IMR-90 (cell line): Measurements from ENCODE around the gene PRKCA. TPM values are rescaled to one million over a fixed set of nuclear protein-coding genes. Genes with fewer than 3 reads are reported as not detected.

Source experiments
- ATAC-seq: fragments of 200-7000 bp; cut with Tn5 transposase; 2 replicates; pipeline ENCODE4 v1.9.1; 2020; ENCODE audit warnings: low read depth, mild to moderate bottlenecking, moderate library complexity
- BruUV-seq: library from RNA; stranded (reverse); fragments of 400-500 nt; replicated peaks from 2 replicates; lab custom pipeline; 2021; lab: Mats Ljungman, UMichigan
- CTCF ChIA-PET: fragments of 300-600 bp; formaldehyde crosslinking; extraction: SDS; loops from one replicate; lab custom pipeline; 2021; ENCODE audit warnings: antibody characterized with exemption; lab: Yijun Ruan, JAX
- POLR2A ChIA-PET: fragments of 300-600 bp; sonication (Branson Sonifier 250); formaldehyde crosslinking; loops from one replicate; lab custom pipeline; 2022; ENCODE audit warnings: antibody characterized with exemption; ENCODE audit not compliant: unreplicated experiment; lab: Charles Lee
- DNase-seq: peaks from one replicate; pipeline ENCODE4 v3.0.0; 2013
- H2AFZ ChIP-seq: replicated peaks from 2 replicates; pipeline ENCODE3; 2013; ENCODE audit warnings: low read length, mild to moderate bottlenecking; ENCODE audit not compliant: poor library complexity
- H2AK5ac ChIP-seq: 2 replicates; pipeline ENCODE4 v1.6.1; 2013; ENCODE audit warnings: low read depth, low read length, inconsistent platforms
- H2AK9ac ChIP-seq: replicated peaks from 2 replicates; pipeline ENCODE3; 2013; ENCODE audit warnings: mild to moderate bottlenecking, low read depth, low read length, moderate library complexity; ENCODE audit not compliant: poor library complexity
- H2BK120ac ChIP-seq: 2 replicates; pipeline ENCODE4 v1.6.1; 2013; ENCODE audit warnings: low read depth, low read length, inconsistent platforms
- H2BK15ac ChIP-seq: 3 replicates; pipeline ENCODE4 v1.6.1; 2013; ENCODE audit warnings: low read depth, low read length, inconsistent platforms
- H2BK20ac ChIP-seq: 2 replicates; pipeline ENCODE4 v1.6.1; 2013; ENCODE audit warnings: low read depth, mild to moderate bottlenecking, inconsistent platforms, low read length, moderate library complexity
- H2BK5ac ChIP-seq: 2 replicates; pipeline ENCODE4 v1.6.1; 2013; ENCODE audit warnings: mild to moderate bottlenecking, low read depth, low read length, inconsistent platforms; ENCODE audit not compliant: poor library complexity, severe bottlenecking
- H3K14ac ChIP-seq: replicated peaks from 2 replicates; pipeline ENCODE4 v1.6.1; 2013; ENCODE audit warnings: low read depth, low read length, inconsistent platforms
- H3K18ac ChIP-seq: 2 replicates; pipeline ENCODE4 v1.6.1; 2013; ENCODE audit warnings: low read depth, low read length, control low read depth
- H3K23ac ChIP-seq: 2 replicates; pipeline ENCODE4 v1.6.1; 2013; ENCODE audit warnings: low read depth, low read length, inconsistent platforms
- H3K27ac ChIP-seq: 2 replicates; pipeline ENCODE4 v1.5.1; 2013; ENCODE audit warnings: mild to moderate bottlenecking, control low read depth, low read length; ENCODE audit not compliant: insufficient read depth
- H3K27me3 ChIP-seq: 2 replicates; pipeline ENCODE4 v1.6.1; 2013; ENCODE audit warnings: low read length; ENCODE audit not compliant: control insufficient read depth, insufficient read depth
- H3K36me3 ChIP-seq: 2 replicates; pipeline ENCODE4 v1.6.1; 2013; ENCODE audit warnings: low read length, mixed read lengths; ENCODE audit not compliant: control insufficient read depth, insufficient read depth
- H3K4ac ChIP-seq: 2 replicates; pipeline ENCODE4 v1.6.1; 2013; ENCODE audit warnings: low read depth, low read length, inconsistent platforms
- H3K4me1 ChIP-seq: 2 replicates; pipeline ENCODE4 v1.6.1; 2013; ENCODE audit warnings: low read length, mixed read lengths; ENCODE audit not compliant: control insufficient read depth, insufficient read depth
- H3K4me2 ChIP-seq: 2 replicates; pipeline ENCODE4 v1.6.1; 2013; ENCODE audit warnings: low read depth, mild to moderate bottlenecking, control low read depth, low read length, moderate library complexity
- H3K4me3 ChIP-seq: 2 replicates; pipeline ENCODE4 v1.5.1; 2013; ENCODE audit warnings: low read depth, mild to moderate bottlenecking, control low read depth, low read length, moderate library complexity; ENCODE audit not compliant: insufficient read depth
- H3K56ac ChIP-seq: 2 replicates; pipeline ENCODE4 v1.6.1; 2013; ENCODE audit warnings: low read length, inconsistent platforms; ENCODE audit not compliant: insufficient read depth; ENCODE audit errors: extremely low read depth
- H3K79me1 ChIP-seq, 2 experiments: 2 replicates each; pipeline ENCODE4 v1.6.1; 2013; ENCODE audit warnings: low read length in 2 of 2, inconsistent platforms in 1 of 2, low read depth in 1 of 2
- H3K9ac ChIP-seq: 2 replicates; pipeline ENCODE4 v1.6.1; 2013; ENCODE audit warnings: low read depth, low read length, control low read depth
- H3K9me1 ChIP-seq: 2 replicates; pipeline ENCODE4 v1.6.1; 2013; ENCODE audit warnings: low read length, inconsistent platforms; ENCODE audit not compliant: insufficient read depth
- H3K9me3 ChIP-seq: 2 replicates; pipeline ENCODE4 v1.6.1; 2013; ENCODE audit warnings: low read length; ENCODE audit not compliant: control insufficient read depth, insufficient read depth
- H4K20me1 ChIP-seq: 2 replicates; pipeline ENCODE4 v1.6.1; 2013; ENCODE audit warnings: low read length, inconsistent platforms; ENCODE audit not compliant: insufficient read depth
- H4K5ac ChIP-seq: 2 replicates; pipeline ENCODE4 v1.6.1; 2013; ENCODE audit warnings: mild to moderate bottlenecking, low read depth, low read length, control low read depth
- H4K8ac ChIP-seq, 2 experiments: 2 replicates each; pipeline ENCODE4 v1.6.1; 2013; ENCODE audit warnings: low read depth in 2 of 2, low read length in 2 of 2, control low read depth in 1 of 2, inconsistent platforms in 1 of 2
- H4K91ac ChIP-seq: 2 replicates; pipeline ENCODE4 v1.6.1; 2013; ENCODE audit warnings: low read depth, low read length, inconsistent platforms; ENCODE audit not compliant: insufficient read depth
- MAZ ChIP-seq: IDR thresholded peaks from 2 replicates; pipeline ENCODE4 v1.6.1; 2012; ENCODE audit warnings: low read depth, mild to moderate bottlenecking, low read length, improper control_type of control experiment, moderate library complexity, borderline replicate concordance
- RAD21 ChIP-seq: IDR thresholded peaks from 2 replicates; pipeline ENCODE4 v1.6.1; 2012; ENCODE audit warnings: low read length, improper control_type of control experiment
- USF2 ChIP-seq: fragments of 150-350 bp; IDR thresholded peaks from 2 replicates; pipeline ENCODE4 v1.6.1; 2017; ENCODE audit warnings: mild to moderate bottlenecking, antibody characterized with exemption, low read length, low read depth
- WGBS, 2 experiments: methylation state at CpG; one replicate each; pipeline versions ENCODE4 v1.1.5 to v1.1.7; 2013; ENCODE audit warnings: missing lambda C conversion rate in 2 of 2; ENCODE audit not compliant: insufficient read length in 1 of 2; ENCODE audit errors: extremely low coverage in 2 of 2; 5-methylcytosine and 5-hydroxymethylcytosine counted together
- dilution Hi-C: fragments of 300-500 bp; cut with HindIII; formaldehyde crosslinking; loops from one replicate; pipeline ENCODE4 v1.14.3; 2018; ENCODE audit warnings: low sequenced_read_pairs; ENCODE audit not compliant: unreplicated experiment
- in situ Hi-C: fragments of 300-500 bp; cut with MboI; formaldehyde crosslinking; loops from 3 replicates; pipeline ENCODE4 v1.14.3; 2019; ENCODE audit warnings: low sequenced_read_pairs, inconsistent platforms, mixed read lengths
- intact Hi-C: fragments of 100-400 bp; cut with micrococcal nuclease; formaldehyde crosslinking; loops from 2 replicates; pipeline ENCODE4 v1.10.0; 2022
- polyA plus RNA-seq, 3 experiments: library from polyadenylated mRNA; depleted of rRNA; stranded (reverse); fragments of >200 nt; gene quantifications; 2 replicates each; pipeline ENCODE4 v1.2.3, GENCODE V29; 2012; ENCODE audit warnings: low replicate concordance in 1 of 3
- total RNA-seq: library from RNA; depleted of rRNA; stranded (reverse); fragments of >200 nt; gene quantifications from 2 replicates; pipeline ENCODE4 v1.2.3, GENCODE V29; 2012

The PRKCA gene
- total and polyA plus RNA-seq, 2 of the 4 experiments (the other 2 are of a cell fraction), result 31.0 to 46.0 TPM

GRCh38 chr17:66392783-66393437, 90.5 kb downstream of the PRKCA start:
- no peak overlapping the region for H3K56ac ChIP-seq
- H3K4me1 ChIP-seq, result 0 out of 2 replicates have a peak, but pooled peaks cover 1% of the 10 kb centered on the region
- WGBS, 2 experiments, result 92% methylated on average over 2 of the region's 7 CpGs; no CpG with 5 or more reads in 1 of the 2 experiments
- POLR2A ChIA-PET, result no interaction called here
- DNase-seq (no peak), ATAC-seq (no peak)
- H3K9me1 ChIP-seq, result peaks cover 3% of the 10 kb centered on the region; the same call in 1 of the 2 replicates
- intact Hi-C loops (no loop called here), dilution Hi-C loops (no loop called here), in situ Hi-C loops (no loop called here)
- no peak overlapping the region for H3K18ac ChIP-seq
- TF ChIP-seq USF2 (no peak), RAD21 (no peak), MAZ (no peak)
- no peak overlapping the region for H2BK15ac ChIP-seq
- no peak overlapping the region for H2BK5ac ChIP-seq
- peaks cover 42 to 72% of the 10 kb centered on the region in 2 experiments for H3K79me1 ChIP-seq
- no peak overlapping the region for H2AK5ac ChIP-seq
- peaks cover 14% of the 10 kb centered on the region; the same call in 1 of the 2 replicates for H4K20me1 ChIP-seq
- no peak overlapping the region for H2BK120ac ChIP-seq
- no peak overlapping the region for H2AFZ ChIP-seq
- CTCF ChIA-PET, result no interaction called here
- no peak overlapping the region; the same call in 1 of the 2 replicates for H3K23ac ChIP-seq
- no peak overlapping the region for H3K4me3 ChIP-seq
- H2BK20ac ChIP-seq, result no peak overlapping the region
- H3K27me3 ChIP-seq, result no peaks in the 10 kb centered on the region
- H3K27ac ChIP-seq, result no peak overlapping the region
- no peak overlapping the region for H2AK9ac ChIP-seq
- H3K4ac ChIP-seq, result no peak overlapping the region
- no peaks in the 10 kb centered on the region for H3K9me3 ChIP-seq
- no peak overlapping the region for H3K14ac ChIP-seq
- H4K8ac ChIP-seq, result no peak overlapping the region
- no TSS peak for BruUV-seq
- no peak overlapping the region for H4K91ac ChIP-seq
- H3K4me2 ChIP-seq, result no peak overlapping the region
- H3K9ac ChIP-seq, result no peak overlapping the region
- H4K5ac ChIP-seq, result no peak overlapping the region
- H3K36me3 ChIP-seq, result peaks cover 19% of the 10 kb centered on the region
